ENCODE results near the gene SORCS2. TPM values are rescaled to one million over a fixed set of nuclear protein-coding genes. Genes with fewer than 3 reads are reported as not detected.

Gene SORCS2
- total and polyA plus RNA-seq, 2 of the 8 experiments (the other 6 are each of a cell fraction or from before 2014, with no cell fraction given) = 0.36 to 1.8 TPM

DNA sequence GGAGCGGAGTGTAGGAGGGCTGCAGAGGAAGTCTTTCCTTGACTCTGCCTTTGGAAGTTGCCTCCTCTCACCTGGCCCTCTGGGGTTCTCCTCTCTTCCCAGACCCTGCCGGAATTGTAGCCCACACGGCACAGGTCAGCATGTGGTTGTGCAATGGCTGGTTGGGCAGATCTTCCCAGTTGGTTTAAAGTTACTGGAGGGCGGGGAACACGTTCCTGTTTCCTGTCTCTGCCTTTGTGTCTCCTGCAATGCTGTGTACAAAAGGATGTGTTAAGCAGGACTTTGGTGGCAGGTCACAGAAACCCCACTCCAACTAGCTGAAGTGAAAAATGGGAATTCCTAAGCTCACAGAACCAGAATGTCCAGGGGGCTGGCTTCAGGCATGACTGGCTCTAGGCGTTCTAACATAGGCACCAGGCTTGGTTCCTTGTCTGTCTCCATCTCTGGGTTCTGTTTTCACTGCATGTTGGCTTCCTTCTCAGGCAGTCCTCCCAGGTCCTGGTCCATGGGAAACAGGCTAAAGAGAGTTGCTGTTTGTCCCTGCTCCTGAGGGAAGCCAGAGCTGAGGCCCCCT lies 19.9 kb downstream of the SORCS2 start (continued):
- TF ChIP-seq SP1 (IDR thresholded peaks at IDR 0.05; ENCODE audit: low read depth, low read length) (no peak), HDAC6 (IDR thresholded peaks at IDR 0.05; ENCODE audit: low read depth, low read length) (no peak)
